Measurements from ENCODE around the gene SPECC1.
"Not testable (repeated sequence)": the region's sequence is repeated elsewhere in the genome, so short reads cannot be mapped to it uniquely, and the experiment has no call there.

SPECC1 gene

DNA sequence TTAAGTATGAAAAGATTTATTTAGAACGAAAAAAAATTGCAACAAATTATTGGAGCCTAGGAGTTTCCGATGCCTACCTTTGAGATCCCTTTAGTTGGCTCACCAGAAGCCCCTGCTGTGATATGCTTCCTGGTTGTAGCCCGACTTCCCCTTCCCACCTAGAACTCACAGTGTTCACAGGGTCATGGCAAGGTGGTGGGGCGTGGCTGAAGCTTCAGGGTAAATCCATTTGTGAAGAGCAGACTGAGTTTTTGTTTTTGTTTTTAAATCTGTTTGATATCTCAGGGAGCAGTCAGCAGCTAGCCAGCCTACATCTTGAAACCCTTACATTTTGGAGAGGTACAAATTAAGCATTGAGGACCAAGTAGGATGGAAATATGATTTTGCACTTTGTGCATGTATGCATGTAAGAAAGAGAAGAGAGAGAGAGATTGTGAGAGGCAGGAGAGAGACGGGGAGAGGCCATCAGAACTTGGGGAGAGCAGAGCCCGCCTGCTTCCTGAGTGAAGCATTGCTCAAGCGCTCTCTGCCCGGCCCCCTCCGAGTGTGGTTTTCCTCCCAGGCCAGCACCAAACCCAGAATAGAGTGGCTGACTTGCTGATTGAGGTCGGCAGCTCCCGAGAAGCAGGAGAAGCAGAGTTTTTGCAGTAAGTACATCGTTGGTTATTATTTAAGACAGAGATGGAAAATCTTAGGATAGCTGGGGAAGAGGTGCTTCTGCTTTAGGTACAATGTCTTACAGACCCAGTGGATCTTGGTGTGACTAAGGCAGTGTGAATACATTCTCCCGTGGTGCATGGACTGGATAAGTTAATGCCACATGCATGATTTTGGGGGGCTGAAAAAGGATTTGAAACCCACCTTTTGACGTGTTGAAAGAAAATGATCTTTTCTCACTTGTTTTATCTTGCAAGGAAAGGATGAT, 64.2 kb downstream of the SPECC1 start:
- no peak for DNase-seq

DNA sequence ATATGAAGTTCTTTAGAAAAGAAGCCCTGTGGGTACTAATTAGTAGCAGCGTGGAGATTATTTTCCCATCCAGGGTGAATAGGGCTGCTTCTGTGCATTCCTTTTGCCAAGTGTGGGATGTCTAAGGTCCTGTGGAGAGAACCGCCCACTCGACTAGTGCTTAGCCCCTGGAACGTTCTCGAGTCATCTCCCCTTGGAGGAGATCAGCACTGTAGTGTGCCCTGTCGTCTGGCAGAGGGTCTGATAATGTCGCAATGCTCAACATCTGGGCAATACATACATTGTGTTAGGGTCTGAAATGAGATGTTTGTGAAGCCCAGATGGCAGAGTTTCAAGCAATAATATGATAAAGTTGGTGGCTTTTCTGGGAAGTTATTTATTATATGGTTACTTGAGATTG, 64.8 kb downstream of the SPECC1 start:
- DNase-seq: no peak

GRCh38 chr17:20074489-20074888, 65.3 kb downstream of the SPECC1 start:
- no peak for DNase-seq

GRCh38 chr17:20076137-20076536, 67.0 kb downstream of the SPECC1 start:
- DNase-seq: not testable (repeated sequence)

GRCh38 chr17:20077978-20078685, 69.0 kb downstream of the SPECC1 start:
- no peak for DNase-seq

- no peak for DNase-seq
Measured at GRCh38 chr17:20080513-20080912, 71.4 kb downstream of the SPECC1 start.

DNA sequence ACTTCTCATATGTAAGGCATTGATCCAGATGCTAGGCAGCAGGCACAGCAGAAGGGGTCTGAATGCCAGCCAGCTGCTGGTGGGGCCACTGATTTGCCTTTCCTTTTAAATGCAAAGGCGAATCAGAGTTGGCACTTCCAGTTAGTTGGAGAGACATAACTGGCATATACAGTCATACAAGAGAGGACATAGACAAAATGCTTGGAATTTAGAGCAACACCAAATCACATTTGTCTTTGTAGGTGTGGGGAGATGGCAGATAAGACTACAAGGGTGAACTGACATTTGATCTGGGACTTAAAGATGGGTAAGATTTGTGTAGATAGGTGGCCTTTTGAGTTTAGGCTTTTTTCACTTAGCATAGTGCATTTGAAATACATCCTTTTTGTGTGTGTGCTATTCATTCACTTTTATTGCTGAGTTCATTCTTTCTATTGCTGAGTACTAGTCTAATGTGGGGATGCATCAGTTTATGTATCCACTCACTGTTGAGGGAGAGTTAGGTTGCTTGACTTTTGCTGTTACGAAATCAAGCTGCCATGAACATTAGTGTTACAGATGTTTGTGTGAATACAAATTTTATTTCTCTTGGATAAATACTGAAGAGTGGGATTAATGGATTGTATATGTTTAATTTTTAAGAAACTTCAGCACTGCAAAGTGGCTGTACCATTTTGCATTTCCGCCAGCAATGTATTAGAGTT, 74.1 kb downstream of the SPECC1 start:
- no peak for DNase-seq

GRCh38 chr17:20084621-20085282, 75.6 kb downstream of the SPECC1 start:
- DNase-seq: no peak

GRCh38 chr17:20085283-20085845, 76.2 kb downstream of the SPECC1 start:
- DNase-seq: no peak

DNA sequence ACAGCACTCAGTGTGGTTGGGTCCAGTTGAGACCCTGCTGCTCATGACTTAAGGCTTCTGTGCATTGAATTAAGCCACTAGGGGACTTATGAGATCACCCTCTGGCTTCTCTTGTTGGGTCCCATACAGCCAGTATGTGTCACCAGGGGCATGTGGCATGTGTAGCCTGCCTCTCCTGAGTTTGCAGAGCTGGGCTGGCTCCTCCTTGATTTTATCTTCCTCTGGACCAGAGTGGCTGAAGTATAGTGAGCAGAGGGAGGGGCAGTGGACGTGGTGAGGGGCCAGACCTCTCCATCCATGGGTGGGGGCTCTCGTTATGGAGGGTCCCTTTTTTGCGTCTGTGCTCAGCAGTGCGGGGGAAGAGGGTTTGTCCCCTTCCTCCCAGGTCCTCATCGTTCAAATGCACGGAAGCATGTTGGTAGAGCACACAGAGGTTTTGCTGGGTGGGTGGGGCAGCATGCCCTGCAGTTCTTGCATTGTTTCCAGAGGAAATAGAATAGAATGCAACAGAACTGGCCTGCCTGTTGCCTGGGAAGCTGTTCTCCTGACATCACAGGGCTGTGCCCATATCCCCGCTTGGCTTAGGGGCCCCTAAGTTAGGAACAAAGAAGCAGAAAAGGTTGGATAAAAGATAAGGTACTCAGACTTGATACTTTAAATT, 77.4 kb downstream of the SPECC1 start:
- DNase-seq: no peak

DNA sequence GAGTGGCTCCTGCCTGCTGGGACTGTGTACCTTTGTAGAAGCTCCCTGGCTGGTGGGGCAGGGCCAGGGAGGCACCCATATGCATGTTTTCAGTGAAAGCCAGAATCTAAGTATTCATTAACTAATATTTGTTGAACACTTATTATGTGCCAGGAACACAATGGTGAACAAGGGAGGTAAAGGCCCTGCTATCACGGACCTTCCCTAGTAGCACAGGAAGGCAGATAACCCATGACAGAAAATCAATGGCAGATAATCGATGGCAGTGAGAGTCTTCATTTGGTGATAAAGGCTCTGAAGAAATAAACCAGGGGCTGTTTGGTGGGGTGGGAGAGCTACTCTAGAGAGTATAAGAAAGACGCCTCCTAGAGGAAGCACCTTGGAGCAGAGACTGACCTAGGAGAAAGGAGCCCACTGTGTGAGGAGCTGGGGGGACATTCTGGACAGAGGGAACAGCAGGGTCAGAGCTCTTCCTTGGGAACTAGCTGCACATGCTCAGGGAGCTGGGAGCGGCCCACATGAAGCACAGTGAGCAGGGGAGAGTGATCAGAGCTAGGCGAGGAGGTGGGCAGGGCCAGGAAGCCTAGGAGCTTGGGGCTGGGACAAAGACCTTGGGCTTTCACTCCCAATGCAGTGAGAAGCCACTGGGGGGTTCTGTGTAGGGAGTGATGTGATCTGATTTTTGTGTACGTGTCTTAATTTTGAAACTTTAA, 78.5 kb downstream of the SPECC1 start:
- no peak for DNase-seq

DNA sequence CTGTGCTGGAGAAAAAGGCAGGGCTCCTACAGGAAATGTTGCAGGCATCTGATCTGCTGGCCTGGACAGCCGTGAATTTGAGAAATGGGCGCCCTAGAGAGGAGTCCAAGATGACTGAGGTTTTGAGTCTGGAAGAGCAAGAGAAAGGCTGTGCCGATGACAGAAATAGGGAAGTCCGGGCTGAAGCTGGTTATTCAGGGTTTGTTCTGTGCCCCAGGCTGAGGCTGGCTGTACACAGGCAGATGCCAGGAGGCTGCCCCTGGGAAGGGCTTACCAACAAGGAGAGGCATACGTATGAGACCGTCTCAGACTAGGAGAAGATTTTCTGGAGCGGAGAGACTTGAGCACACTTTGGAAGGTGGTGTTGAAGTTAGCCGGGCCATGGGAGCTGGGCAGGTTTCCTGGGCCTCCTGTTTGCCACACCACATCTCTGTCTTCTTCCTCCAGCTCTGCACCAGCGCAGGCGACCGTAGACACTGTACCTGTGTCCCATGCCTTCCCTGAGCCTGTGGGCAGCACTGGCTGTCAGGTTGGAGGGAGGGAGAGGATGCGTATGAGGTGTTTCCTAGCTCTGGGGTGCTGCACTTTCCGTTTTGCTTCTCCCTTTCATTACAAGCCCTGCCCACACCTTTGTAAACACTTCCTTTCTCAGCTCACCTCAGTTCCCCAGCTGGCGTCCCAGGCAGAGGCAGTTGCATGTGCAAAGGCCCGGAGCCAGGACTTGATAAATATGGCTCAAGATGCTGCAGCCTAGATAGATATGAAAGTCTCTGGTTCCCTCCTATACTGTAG, 80.8 kb downstream of the SPECC1 start:
- no peak for DNase-seq

GRCh38 chr17:20091174-20092029, 82.2 kb downstream of the SPECC1 start:
- DNase-seq: no peak

- DNase-seq: no peak
Measured at GRCh38 chr17:20092261-20092867, 83.2 kb downstream of the SPECC1 start.

GRCh38 chr17:20092973-20093626, 83.9 kb downstream of the SPECC1 start:
- no peak for DNase-seq

- no peak for DNase-seq
Measured at GRCh38 chr17:20094777-20095176, 85.6 kb downstream of the SPECC1 start.

DNA sequence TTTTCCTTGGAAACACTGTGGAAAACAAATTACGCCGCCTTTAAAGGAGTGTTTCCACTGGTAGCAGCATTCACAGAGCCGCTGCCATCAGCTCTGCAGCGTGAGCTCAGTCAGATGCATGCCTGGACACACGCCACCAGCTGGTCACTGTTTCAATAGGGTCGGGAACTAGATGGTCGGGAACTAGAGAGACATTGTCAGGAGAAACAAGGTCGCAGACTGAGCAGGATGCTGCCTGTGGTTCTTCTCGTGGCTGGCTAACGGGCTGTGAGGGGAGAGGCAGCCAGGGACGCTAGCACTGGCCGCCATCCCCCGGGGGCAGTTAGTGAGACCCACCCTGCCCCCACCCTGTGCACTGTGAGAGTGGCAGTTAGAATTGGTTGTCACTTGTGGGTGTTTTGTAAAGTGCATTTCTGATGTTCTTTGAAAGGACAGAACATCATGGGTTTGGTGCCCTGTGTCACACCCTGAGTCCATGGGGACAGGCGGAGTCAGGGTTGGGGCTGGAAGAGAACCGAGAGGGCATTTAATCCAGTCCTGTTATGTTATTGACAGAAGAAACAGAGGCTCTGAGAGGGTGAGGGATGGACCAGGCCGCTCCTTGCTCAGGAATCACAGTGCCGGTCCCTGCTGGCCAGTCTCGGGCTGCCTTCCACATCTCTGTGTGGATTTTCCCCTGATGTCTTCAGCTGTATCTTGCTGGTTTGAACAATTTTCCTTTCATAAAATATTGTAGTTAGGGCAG, 86.3 kb downstream of the SPECC1 start:
- no peak for DNase-seq

GRCh38 chr17:20096430-20096829, 87.3 kb downstream of the SPECC1 start:
- DNase-seq: no peak

Data from activated gamma-delta T cell (primary cell).